Panc1 (cell line): Measurements from ENCODE around the gene FBXO47. TPM values are rescaled to one million over a fixed set of nuclear protein-coding genes. Genes with fewer than 3 reads are reported as not detected.

Experiments used
- ATAC-seq: fragments of 200-7000 bp; cut with Tn5 transposase; 2 replicates; pipeline ENCODE4 v1.9.1; 2020; ENCODE audit warnings: mild to moderate bottlenecking, moderate library complexity
- BruUV-seq: library from RNA; stranded (reverse); fragments of 400-500 nt; replicated peaks from 2 replicates; lab custom pipeline; 2021; lab: Mats Ljungman, UMichigan
- CTCF ChIA-PET: fragments of 300-600 bp; sonication (Branson Sonifier 250); formaldehyde crosslinking; loops from one replicate; lab custom pipeline; 2022; ENCODE audit warnings: antibody characterized with exemption; lab: Charles Lee
- POLR2A ChIA-PET: fragments of 300-600 bp; sonication (Branson Sonifier 250); formaldehyde crosslinking; loops from one replicate; lab custom pipeline; 2022; ENCODE audit warnings: antibody characterized with exemption; lab: Charles Lee
- DNase-seq: peaks from one replicate; pipeline ENCODE4 v3.0.0-alpha.2; 2010; ENCODE audit warnings: low read depth, low spot score
- H3K27ac ChIP-seq: 2 replicates; pipeline ENCODE4 v1.5.1; 2011; ENCODE audit warnings: mild to moderate bottlenecking, low read length, inconsistent platforms
- H3K27me3 ChIP-seq: fragments of 200-500 bp; sonication (Bioruptor generic); 2 replicates; pipeline ENCODE4 v1.6.0; 2014; ENCODE audit warnings: low read length, inconsistent platforms; ENCODE audit not compliant: control insufficient read depth, insufficient read depth
- H3K36me3 ChIP-seq: fragments of 200-500 bp; sonication (Bioruptor generic); 2 replicates; pipeline ENCODE4 v1.5.1; 2014; ENCODE audit warnings: inconsistent platforms, mild to moderate bottlenecking, low read length, moderate library complexity; ENCODE audit not compliant: control insufficient read depth, insufficient read depth
- H3K4me1 ChIP-seq: 2 replicates; pipeline ENCODE4 v1.5.1; 2011; ENCODE audit warnings: inconsistent platforms, mild to moderate bottlenecking, low read length, moderate library complexity; ENCODE audit not compliant: control insufficient read depth, insufficient read depth
- H3K4me3 ChIP-seq, 2 experiments: 2 replicates each; pipeline ENCODE4 v1.5.1; 2011 to 2012; ENCODE audit warnings: low read depth in 2 of 2, low read length in 2 of 2, mild to moderate bottlenecking in 2 of 2, inconsistent platforms in 1 of 2, moderate library complexity in 1 of 2
- H3K9me3 ChIP-seq: fragments of 200-500 bp; sonication (Bioruptor generic); 2 replicates; pipeline ENCODE4 v1.5.1; 2014; ENCODE audit warnings: low read depth, mild to moderate bottlenecking, inconsistent platforms, low read length, moderate library complexity; ENCODE audit not compliant: control insufficient read depth, insufficient read depth
- POLR2AphosphoS5 ChIP-seq: IDR thresholded peaks from 2 replicates; pipeline ENCODE4 v1.6.1; 2012; ENCODE audit warnings: mild to moderate bottlenecking, low read depth, low read length, moderate library complexity
- SIN3A ChIP-seq: IDR thresholded peaks from 2 replicates; pipeline ENCODE4 v1.6.1; 2012; ENCODE audit warnings: low read depth, mild to moderate bottlenecking, low read length, moderate library complexity, borderline replicate concordance; ENCODE audit not compliant: insufficient read depth
- TCF7L2 ChIP-seq: IDR thresholded peaks from 2 replicates; pipeline ENCODE4 v1.6.1; 2011; ENCODE audit warnings: mild to moderate bottlenecking, low read depth, low read length, inconsistent platforms
- in situ Hi-C: cut with HindIII; loops from 2 replicates; pipeline ENCODE4 v1.10.0; 2016; ENCODE audit warnings: low sequenced_read_pairs, low pct_unique_long_range_greater_than_20kb
- intact Hi-C: fragments of 100-400 bp; cut with micrococcal nuclease; formaldehyde crosslinking; loops from one replicate; pipeline ENCODE4 v1.10.0; 2022; ENCODE audit not compliant: unreplicated experiment
- total RNA-seq: library from RNA; stranded (reverse); gene quantifications from one replicate; pipeline ENCODE4 v1.2.1, GENCODE V29; 2021; ENCODE audit not compliant: unreplicated experiment
- TF ChIP-seq, protein P1 (sequence below): fragments of 450-650 bp; IDR thresholded peaks from 2 replicates; pipeline ENCODE4 v1.5.1; 2017; ENCODE audit warnings: mild to moderate bottlenecking
- TF ChIP-seq, protein P2 (sequence below), 2 experiments: IDR thresholded peaks; 2 replicates each; pipeline ENCODE4 v1.6.1; 2011 to 2012; ENCODE audit warnings: low read depth in 2 of 2, control low read depth in 1 of 2, low read length in 1 of 2, mild to moderate bottlenecking in 1 of 2, moderate library complexity in 1 of 2; ENCODE audit not compliant: insufficient read depth in 1 of 2

Gene FBXO47
- total RNA-seq, 1 experiment from 2014 or later, result not detected

DNA sequence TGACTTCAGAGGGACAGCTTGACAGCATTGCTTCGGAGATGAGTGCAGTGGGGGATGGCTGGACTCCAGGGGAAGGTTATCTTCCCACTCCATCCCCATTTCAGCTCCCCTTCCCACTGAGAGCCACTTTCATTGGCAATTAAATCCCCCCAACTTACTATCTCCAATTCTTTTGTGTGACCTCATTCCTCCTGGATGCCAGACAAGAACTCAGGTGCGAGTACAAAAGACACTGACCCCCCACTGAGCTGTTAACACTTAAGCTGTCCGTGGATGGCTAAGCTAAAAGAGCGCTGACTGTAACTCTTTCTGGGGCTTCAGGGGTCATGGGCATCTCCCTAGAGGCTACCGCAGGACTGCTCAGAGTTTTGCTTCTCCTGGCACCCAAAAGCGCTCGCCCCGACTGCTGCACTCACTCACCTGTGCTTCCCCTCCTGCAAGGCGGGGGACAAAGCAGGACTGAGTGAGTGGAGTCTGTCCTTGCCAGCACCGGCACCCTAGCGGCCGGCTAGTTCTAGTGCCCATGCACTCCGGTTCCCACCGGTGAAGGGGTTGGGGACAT is 44.8 kb upstream of the FBXO47 start:
- TF ChIP-seq SIN3A, result no peak
- TF ChIP-seq, protein P1, sequence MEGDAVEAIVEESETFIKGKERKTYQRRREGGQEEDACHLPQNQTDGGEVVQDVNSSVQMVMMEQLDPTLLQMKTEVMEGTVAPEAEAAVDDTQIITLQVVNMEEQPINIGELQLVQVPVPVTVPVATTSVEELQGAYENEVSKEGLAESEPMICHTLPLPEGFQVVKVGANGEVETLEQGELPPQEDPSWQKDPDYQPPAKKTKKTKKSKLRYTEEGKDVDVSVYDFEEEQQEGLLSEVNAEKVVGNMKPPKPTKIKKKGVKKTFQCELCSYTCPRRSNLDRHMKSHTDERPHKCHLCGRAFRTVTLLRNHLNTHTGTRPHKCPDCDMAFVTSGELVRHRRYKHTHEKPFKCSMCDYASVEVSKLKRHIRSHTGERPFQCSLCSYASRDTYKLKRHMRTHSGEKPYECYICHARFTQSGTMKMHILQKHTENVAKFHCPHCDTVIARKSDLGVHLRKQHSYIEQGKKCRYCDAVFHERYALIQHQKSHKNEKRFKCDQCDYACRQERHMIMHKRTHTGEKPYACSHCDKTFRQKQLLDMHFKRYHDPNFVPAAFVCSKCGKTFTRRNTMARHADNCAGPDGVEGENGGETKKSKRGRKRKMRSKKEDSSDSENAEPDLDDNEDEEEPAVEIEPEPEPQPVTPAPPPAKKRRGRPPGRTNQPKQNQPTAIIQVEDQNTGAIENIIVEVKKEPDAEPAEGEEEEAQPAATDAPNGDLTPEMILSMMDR, result no peak
- TF ChIP-seq TCF7L2, result no peak
- TF ChIP-seq, protein P2, sequence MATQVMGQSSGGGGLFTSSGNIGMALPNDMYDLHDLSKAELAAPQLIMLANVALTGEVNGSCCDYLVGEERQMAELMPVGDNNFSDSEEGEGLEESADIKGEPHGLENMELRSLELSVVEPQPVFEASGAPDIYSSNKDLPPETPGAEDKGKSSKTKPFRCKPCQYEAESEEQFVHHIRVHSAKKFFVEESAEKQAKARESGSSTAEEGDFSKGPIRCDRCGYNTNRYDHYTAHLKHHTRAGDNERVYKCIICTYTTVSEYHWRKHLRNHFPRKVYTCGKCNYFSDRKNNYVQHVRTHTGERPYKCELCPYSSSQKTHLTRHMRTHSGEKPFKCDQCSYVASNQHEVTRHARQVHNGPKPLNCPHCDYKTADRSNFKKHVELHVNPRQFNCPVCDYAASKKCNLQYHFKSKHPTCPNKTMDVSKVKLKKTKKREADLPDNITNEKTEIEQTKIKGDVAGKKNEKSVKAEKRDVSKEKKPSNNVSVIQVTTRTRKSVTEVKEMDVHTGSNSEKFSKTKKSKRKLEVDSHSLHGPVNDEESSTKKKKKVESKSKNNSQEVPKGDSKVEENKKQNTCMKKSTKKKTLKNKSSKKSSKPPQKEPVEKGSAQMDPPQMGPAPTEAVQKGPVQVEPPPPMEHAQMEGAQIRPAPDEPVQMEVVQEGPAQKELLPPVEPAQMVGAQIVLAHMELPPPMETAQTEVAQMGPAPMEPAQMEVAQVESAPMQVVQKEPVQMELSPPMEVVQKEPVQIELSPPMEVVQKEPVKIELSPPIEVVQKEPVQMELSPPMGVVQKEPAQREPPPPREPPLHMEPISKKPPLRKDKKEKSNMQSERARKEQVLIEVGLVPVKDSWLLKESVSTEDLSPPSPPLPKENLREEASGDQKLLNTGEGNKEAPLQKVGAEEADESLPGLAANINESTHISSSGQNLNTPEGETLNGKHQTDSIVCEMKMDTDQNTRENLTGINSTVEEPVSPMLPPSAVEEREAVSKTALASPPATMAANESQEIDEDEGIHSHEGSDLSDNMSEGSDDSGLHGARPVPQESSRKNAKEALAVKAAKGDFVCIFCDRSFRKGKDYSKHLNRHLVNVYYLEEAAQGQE (IDR thresholded peaks at IDR 0.05; ENCODE audit: insufficient read depth in 1 of 2, low read depth in 2 of 2, low read length in 1 of 2), result no peak
- no peak for TF ChIP-seq POLR2AphosphoS5
- Histone ChIP-seq H3K27me3 (no peaks in the 10 kb centered on the region), H3K27ac (no peak overlapping the region), H3K4me1 (no peaks in the 10 kb centered on the region), H3K9me3 (no peaks in the 10 kb centered on the region), H3K36me3 (no peaks in the 10 kb centered on the region), H3K4me3 (no peak overlapping the region)
- in situ Hi-C loops, result no loop called here
- ChIA-PET CTCF (no interaction called here), POLR2A (no interaction called here)
- no peak for ATAC-seq
- intact Hi-C loops, result no loop called here
- no peak for DNase-seq
- BruUV-seq, result no TSS peak

DNA sequence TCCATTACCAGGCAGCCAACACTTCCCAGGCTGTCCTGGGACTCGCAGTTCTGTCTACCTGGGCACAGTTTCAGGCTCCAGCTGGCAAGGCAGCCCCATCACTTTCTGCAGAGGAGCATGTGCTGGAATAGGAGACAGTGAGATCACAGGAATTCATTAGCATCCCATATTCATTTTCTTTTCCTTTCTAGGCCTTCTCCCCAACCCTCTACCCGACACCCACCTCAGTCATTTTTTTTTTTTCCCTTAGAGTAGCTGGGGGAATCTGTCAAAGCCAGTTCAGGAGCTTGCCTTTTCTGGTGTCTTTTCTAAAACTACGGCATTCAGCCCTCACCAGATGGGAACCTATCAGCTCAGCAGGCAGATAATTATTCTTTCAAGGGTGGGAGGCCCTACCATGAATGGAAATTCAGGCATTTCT is 42.4 kb upstream of the FBXO47 start:
- DNase-seq (no peak), ATAC-seq (no peak)
- CTCF ChIA-PET, result interaction anchor here (1.0 kb wide), 1 partner anchor 27 kb away, joined by 3 read pairs; no protein-coding TSS in a partner anchor
- Histone ChIP-seq H3K4me3 (no peak overlapping the region), H3K27me3 (no peaks in the 10 kb centered on the region), H3K9me3 (no peaks in the 10 kb centered on the region), H3K4me1 (no peaks in the 10 kb centered on the region), H3K36me3 (no peaks in the 10 kb centered on the region), H3K27ac (no peak overlapping the region)
- POLR2A ChIA-PET, result no interaction called here
- intact Hi-C loops (no loop called here), in situ Hi-C loops (no loop called here)
- TF ChIP-seq, protein P2 (IDR thresholded peaks at IDR 0.05; ENCODE audit: insufficient read depth in 1 of 2, low read depth in 2 of 2, low read length in 1 of 2), result no peak
- TF ChIP-seq, protein P1, result no peak
- TF ChIP-seq POLR2AphosphoS5, result no peak
- no peak for TF ChIP-seq SIN3A
- no peak for TF ChIP-seq TCF7L2
- no TSS peak for BruUV-seq
